ENCODE results near the gene MAP2K3. TPM values are rescaled to one million over a fixed set of nuclear protein-coding genes. Genes with fewer than 3 reads are reported as not detected.

Gene MAP2K3
- total RNA-seq (2022): 49.5 and 50.9 TPM in 2 replicates
- Bru-seq, nascent RNA: percentile 67 among the genes with signal in this experiment
- BruChase-seq, experiment 1, labeled RNA remaining after a 2-hour chase: percentile 72 among the genes with signal in this experiment
- BruChase-seq, experiment 2, labeled RNA remaining after a 6-hour chase: percentile 76 among the genes with signal in this experiment
- long read RNA-seq, transcript MAP2K3-202 (12 exons, 2,303 nt): major isoform, 44 of 63 reads
- long read RNA-seq, partial matches to known transcripts: 5 of 63 reads
- long read RNA-seq, other reads (novel, unspliced or antisense): 11 of 63 reads

DNA sequence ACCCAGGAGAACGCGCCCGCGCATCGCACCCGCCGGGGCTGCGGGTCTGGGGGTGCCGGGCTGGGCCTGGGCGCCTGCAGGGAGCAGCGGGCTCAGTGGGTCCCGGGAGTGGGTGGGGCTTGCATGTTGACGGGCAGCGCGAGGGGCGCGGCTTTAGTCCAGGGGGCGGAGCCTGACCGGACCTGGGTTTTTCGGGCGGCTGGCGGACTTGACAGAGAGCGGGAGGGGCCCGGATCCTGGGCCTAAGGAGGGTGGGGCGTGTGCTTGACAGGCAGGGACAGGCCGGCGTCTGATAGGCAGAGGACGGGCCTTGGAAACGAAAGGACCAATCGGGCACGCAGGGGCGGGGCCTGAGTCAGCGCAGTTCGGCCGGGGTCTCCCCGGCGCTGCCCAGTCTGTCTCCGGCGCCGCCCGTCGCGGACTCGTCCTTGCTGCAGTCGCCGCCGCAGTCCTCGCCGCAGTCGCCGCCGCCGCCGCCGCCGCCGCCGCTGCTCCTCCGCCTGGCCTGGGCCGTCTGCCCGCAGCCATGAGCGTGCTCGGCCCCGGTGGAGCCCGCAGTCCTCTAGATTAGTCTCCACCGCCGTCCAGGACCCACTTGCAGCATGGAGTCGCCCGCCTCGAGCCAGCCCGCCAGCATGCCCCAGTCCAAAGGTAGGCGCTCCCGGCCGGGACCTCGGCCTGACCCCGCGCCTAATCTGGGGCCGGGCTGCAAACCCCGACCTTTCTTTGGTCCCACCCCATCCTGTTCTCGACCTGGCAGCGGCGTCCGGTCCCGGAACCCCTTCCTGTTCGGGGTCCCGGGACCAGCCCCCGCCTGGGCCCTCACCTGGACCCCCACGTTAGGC, at the start of gene MAP2K3:
MAP2K3 (plus strand) TSS at position 393 of the 845 bp plus-strand sequence; CDS start at position 603, 210 bp downstream.
- intact Hi-C loops (cut with micrococcal nuclease; ENCODE audit: unreplicated experiment): loop anchor here (1.0 to 10.0 kb wide), 4 partner anchors 38 to 227 kb away; partner anchors contain the start of genes DHRS7B and KCNJ12
- CTCF ChIA-PET: interaction anchor here (0.6 to 0.7 kb wide), 2 partner anchors 36 to 229 kb away, joined by 3 read pairs; no protein-coding TSS in a partner anchor
- peak within 1 kb of the TSS; percentile 70 for H3K27ac Mint-ChIP-seq (ENCODE audit: unreplicated experiment)

DNA sequence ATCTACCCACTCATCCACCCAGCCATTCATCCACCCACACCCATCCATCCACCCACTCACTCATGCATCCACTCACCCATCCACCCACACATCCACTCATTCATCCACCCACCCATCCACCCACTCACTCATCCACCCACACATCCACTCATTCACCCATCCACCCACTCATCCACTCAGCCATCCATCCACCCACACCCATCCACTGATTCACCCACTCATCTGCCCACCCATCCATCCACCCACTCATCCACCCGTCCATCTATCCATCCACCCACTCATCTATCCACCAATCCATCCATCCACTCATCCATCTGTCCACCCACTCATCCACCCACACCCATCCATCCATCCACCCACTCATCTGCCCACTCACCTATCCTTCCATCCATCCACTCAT, 48.6 kb upstream of the MAP2K3 start:
- POLR2A ChIA-PET: no interaction called here
- peaks cover 6% of the 10 kb centered on the region for H3K27me3 Mint-ChIP-seq (ENCODE audit: insufficient read depth, unreplicated experiment)

More for the DNA sequence above, at the start of gene MAP2K3:
- Mint-ChIP-seq H3K36me3 (ENCODE audit: insufficient read depth, unreplicated experiment) (peaks cover 12% of the 10 kb centered on the region), H3K9me3 (ENCODE audit: unreplicated experiment) (no peaks in the 10 kb centered on the region), H3K4me3 (ENCODE audit: unreplicated experiment) (peak within 1 kb of the TSS; percentile 89), H3K4me1 (ENCODE audit: low read depth, unreplicated experiment) (peaks cover 24% of the 10 kb centered on the region), H3K27me3 (ENCODE audit: insufficient read depth, unreplicated experiment) (no peaks in the 10 kb centered on the region)
- peak within 1 kb of the TSS; percentile 83 for H3K4me3 ChIP-seq (ENCODE audit: low read depth, low read length)
- TF ChIP-seq, protein P1, sequence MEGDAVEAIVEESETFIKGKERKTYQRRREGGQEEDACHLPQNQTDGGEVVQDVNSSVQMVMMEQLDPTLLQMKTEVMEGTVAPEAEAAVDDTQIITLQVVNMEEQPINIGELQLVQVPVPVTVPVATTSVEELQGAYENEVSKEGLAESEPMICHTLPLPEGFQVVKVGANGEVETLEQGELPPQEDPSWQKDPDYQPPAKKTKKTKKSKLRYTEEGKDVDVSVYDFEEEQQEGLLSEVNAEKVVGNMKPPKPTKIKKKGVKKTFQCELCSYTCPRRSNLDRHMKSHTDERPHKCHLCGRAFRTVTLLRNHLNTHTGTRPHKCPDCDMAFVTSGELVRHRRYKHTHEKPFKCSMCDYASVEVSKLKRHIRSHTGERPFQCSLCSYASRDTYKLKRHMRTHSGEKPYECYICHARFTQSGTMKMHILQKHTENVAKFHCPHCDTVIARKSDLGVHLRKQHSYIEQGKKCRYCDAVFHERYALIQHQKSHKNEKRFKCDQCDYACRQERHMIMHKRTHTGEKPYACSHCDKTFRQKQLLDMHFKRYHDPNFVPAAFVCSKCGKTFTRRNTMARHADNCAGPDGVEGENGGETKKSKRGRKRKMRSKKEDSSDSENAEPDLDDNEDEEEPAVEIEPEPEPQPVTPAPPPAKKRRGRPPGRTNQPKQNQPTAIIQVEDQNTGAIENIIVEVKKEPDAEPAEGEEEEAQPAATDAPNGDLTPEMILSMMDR (IDR thresholded peaks at IDR 0.05; ENCODE audit: insufficient read depth in 1 of 2, low read depth in 1 of 2, low read length in 1 of 2, severe bottlenecking in 1 of 2, unreplicated experiment in 1 of 2): no peak
- DNase-seq: peak; percentile 99 to 100
- H3K4me1 ChIP-seq: peaks cover 22% of the 10 kb centered on the region
- POLR2A ChIA-PET: no interaction called here
- H3K9me3 ChIP-seq: no peaks in the 10 kb centered on the region
- no peaks in the 10 kb centered on the region for H3K36me3 ChIP-seq (ENCODE audit: control insufficient read depth, insufficient read depth, low read length)
- H3K27me3 ChIP-seq (replicated peaks; ENCODE audit: control insufficient read depth, insufficient read depth, low read length): no peaks in the 10 kb centered on the region; the same call in 1 of the 2 replicates
- no TSS peak for BruUV-seq (replicated peaks)

More for the DNA sequence above, 48.6 kb upstream of the MAP2K3 start:
- Mint-ChIP-seq H3K9me3 (ENCODE audit: unreplicated experiment) (no peaks in the 10 kb centered on the region), H3K4me3 (ENCODE audit: unreplicated experiment) (no peak overlapping the region), H3K36me3 (ENCODE audit: insufficient read depth, unreplicated experiment) (no peaks in the 10 kb centered on the region), H3K27ac (ENCODE audit: unreplicated experiment) (no peak overlapping the region), H3K4me1 (ENCODE audit: low read depth, unreplicated experiment) (no peaks in the 10 kb centered on the region)
- CTCF ChIA-PET: no interaction called here
- no peaks in the 10 kb centered on the region for H3K9me3 ChIP-seq
- no peaks in the 10 kb centered on the region for H3K27me3 ChIP-seq (replicated peaks; ENCODE audit: control insufficient read depth, insufficient read depth, low read length)
- no peak overlapping the region for H3K4me3 ChIP-seq (ENCODE audit: low read depth, low read length)
- H3K4me1 ChIP-seq: no peaks in the 10 kb centered on the region
- no TSS peak for BruUV-seq (replicated peaks)
- TF ChIP-seq, protein P1 (IDR thresholded peaks at IDR 0.05; ENCODE audit: insufficient read depth in 1 of 2, low read depth in 1 of 2, low read length in 1 of 2, severe bottlenecking in 1 of 2, unreplicated experiment in 1 of 2): no peak
- no peak for DNase-seq
- intact Hi-C loops (cut with micrococcal nuclease; ENCODE audit: unreplicated experiment): no loop called here
- no peaks in the 10 kb centered on the region for H3K36me3 ChIP-seq (ENCODE audit: control insufficient read depth, insufficient read depth, low read length)
